ENCODE results near the gene TMEM63B.

DNA sequence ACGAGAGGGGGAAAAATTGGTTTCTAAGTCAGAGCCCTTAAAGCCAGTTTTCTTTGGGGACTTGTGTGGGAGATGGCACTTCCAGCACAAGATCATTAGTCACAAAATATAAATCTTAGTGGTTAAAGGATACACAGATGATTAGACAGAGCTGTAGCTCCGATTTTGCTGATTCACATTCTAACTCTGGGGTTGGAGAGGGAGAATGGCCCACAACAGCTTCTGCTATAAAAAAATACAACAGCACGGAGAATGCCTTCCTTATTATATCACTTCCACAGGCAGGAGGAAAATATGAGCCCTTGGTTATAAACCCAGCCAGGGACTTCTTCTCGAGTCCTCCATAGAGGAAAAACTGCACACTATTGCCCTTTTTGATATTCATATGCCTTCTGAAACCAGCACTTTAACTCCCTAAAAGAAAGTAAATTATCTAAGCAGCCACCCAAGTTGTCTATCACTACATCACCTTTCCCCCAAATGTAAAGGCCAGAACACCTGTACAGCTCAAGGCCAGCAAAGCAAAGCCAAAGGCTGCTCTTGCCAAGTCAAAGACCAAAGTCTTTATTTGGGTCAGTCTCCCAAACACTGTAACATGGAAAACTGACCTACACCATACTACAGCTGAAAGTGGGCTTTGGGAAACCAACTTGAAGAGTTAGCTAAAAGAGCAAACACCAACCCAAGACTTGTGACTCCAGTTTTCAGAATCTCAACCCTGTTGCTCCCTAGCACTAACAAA is 10.5 kb upstream of the TMEM63B start:
- TF ChIP-seq POLR2AphosphoS5 (IDR thresholded peaks at IDR 0.05), result no peak
- TF ChIP-seq, protein P1, sequence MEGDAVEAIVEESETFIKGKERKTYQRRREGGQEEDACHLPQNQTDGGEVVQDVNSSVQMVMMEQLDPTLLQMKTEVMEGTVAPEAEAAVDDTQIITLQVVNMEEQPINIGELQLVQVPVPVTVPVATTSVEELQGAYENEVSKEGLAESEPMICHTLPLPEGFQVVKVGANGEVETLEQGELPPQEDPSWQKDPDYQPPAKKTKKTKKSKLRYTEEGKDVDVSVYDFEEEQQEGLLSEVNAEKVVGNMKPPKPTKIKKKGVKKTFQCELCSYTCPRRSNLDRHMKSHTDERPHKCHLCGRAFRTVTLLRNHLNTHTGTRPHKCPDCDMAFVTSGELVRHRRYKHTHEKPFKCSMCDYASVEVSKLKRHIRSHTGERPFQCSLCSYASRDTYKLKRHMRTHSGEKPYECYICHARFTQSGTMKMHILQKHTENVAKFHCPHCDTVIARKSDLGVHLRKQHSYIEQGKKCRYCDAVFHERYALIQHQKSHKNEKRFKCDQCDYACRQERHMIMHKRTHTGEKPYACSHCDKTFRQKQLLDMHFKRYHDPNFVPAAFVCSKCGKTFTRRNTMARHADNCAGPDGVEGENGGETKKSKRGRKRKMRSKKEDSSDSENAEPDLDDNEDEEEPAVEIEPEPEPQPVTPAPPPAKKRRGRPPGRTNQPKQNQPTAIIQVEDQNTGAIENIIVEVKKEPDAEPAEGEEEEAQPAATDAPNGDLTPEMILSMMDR (IDR thresholded peaks at IDR 0.05), result no peak
- TF ChIP-seq POLR2A (IDR thresholded peaks at IDR 0.05), result peak in 1 of 4 donors; percentile 20
- no peak for TF ChIP-seq EP300 (IDR thresholded peaks at IDR 0.05)
